ENCODE data around the gene SBK1. TPM values are rescaled to one million over a fixed set of nuclear protein-coding genes. Genes with fewer than 3 reads are reported as not detected.
A peak's percentile ranks its signal among the peaks of the same experiment; 100 is the strongest.
"Not testable (repeated sequence)": the region's sequence is repeated elsewhere in the genome, so short reads cannot be mapped to it uniquely, and the experiment has no call there.

Gene SBK1
- under 1 TPM; 0.28 to 0.58 TPM for total RNA-seq
- long read RNA-seq, result 0 reads

GRCh38 chr16:28291651-28292626, at the start of gene SBK1:
TSS of gene SBK1 (plus strand) at chr16:28292525. CDS start at chr16:28317392, 24,867 bp downstream.
- ATAC-seq (peak; percentile 98), DNase-seq (peak; percentile 68 to 82)
- intact Hi-C loops (cut with DNase I, micrococcal nuclease), result no loop called here

DNA sequence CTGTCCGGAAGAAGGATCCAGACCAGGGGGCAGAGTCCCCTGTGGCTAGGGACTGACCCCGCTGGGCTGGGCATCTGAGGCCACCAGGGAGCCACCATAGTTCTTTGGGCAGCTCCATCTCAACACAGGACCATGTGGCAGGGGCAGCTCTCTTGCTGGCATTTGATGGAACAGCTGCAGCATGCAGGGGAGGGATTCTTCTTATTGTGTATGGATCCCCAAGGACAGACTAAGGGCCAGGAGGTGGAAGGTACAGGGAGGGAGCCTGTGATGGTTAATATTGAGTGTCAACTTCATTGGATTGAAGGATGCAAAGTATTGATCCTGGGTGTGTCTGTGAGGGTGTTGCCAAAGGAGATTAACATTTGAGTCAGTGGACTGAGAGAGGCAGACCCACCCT, 42.8 kb upstream of the SBK1 start:
- DNase-seq; intact Hi-C loops (cut with DNase I, micrococcal nuclease); ATAC-seq: not testable (repeated sequence)

- DNase-seq (no peak), ATAC-seq (no peak)
- intact Hi-C loops (cut with DNase I, micrococcal nuclease), result no loop called here
Measured at GRCh38 chr16:28250999-28251398, 41.3 kb upstream of the SBK1 start.

- intact Hi-C loops (cut with DNase I, micrococcal nuclease), result no loop called here
- ATAC-seq (no peak), DNase-seq (no peak)
Measured at GRCh38 chr16:28254158-28254557, 38.2 kb upstream of the SBK1 start.

DNA sequence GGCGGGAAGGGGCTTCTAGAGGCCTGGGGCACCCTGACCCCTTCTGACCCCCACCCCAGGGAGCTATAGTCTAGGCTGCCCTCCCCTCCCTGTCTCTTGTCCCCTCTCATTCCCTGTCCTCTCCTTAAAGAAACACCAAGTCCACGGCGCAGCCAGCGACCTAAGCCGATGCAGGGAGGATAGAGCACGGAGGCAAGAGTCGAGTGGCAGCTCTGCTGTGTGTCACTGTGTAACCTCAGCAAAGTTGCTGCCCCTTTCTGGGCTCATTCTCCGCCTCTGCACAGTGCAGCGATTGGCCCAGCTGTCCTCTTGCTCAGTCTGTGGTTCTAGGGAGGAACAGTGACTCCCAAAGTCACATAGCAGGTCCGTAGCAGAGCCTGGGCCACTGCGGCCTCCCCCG, 36.5 kb upstream of the SBK1 start:
- DNase-seq (no peak), ATAC-seq (no peak)
- intact Hi-C loops (cut with DNase I, micrococcal nuclease), result no loop called here

DNA sequence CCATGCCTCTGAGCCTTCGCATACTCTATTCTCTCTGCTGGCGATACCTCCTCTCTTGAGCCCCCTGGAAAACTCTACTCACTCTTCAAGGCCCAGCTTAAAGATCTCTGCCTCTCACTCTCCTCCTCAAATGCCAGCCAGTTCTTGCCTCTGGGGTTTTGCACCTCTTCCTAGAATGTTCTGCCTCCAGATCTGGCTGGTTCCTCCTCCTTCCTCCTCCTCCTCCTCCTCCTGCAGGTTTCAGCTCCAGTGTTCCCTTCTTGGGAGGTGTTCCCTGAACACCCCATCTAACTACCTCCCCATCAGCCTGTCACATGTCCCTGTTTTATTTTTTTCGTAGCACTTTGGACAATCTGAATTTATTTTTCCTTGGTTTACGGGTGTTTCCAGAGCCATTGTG, 35.1 kb upstream of the SBK1 start:
- ATAC-seq (no peak), DNase-seq (no peak)
- intact Hi-C loops (cut with DNase I, micrococcal nuclease), result no loop called here

DNA sequence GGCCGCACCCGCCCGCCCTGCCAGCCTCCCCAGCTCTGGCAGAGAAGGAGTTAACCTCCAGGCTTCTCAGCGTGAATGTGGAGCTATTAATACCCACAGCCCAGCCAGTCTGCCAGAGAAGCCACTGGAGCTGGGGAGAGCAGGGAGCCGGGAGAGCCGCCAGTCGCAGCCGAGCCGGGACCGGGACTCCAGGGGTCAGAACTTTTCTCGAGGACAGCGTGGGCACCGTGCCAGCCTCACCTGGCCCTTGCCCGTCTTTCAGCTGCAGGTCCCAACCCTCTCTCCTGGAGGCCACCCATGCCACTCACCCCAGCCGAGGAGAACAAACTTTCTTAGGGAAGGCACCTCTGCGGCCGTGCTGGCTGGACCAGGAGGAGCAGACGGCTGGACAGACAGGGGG, 33.8 kb upstream of the SBK1 start:
- ATAC-seq (no peak), DNase-seq (no peak)
- intact Hi-C loops (cut with DNase I, micrococcal nuclease), result no loop called here

- no peak for DNase-seq
- intact Hi-C loops (cut with DNase I, micrococcal nuclease), result no loop called here
- no peak for ATAC-seq
Measured at GRCh38 chr16:28259091-28259780, 33.1 kb upstream of the SBK1 start.

- ATAC-seq (no peak), DNase-seq (no peak)
- intact Hi-C loops (cut with DNase I, micrococcal nuclease), result no loop called here
Measured at GRCh38 chr16:28259781-28260150, 32.6 kb upstream of the SBK1 start.

- DNase-seq, result no peak
- intact Hi-C loops (cut with DNase I, micrococcal nuclease), result no loop called here
- no peak for ATAC-seq
Measured at GRCh38 chr16:28260193-28260592, 32.1 kb upstream of the SBK1 start.

DNA sequence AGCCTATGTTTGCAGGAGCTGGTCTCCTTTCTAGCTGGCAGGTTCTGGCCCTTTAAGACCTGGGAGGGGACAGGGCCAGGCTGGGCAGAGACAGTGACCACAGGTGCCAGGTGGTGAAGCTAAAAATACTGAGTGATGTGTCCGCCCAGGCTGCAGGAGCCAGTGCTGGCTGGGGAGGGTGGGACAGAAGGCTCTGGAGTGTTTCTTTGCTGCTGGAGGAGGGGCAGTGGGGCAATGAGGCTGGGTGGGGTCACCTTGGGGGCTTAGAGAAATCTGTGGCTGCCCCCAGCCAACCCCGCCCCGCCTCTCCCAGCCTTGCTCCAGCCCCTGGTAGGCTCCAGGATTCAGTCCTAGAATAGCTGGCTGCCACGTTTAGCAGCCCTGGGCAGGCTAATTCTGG, 30.4 kb upstream of the SBK1 start:
- ATAC-seq, result peak; percentile 78
- intact Hi-C loops (cut with DNase I, micrococcal nuclease), result no loop called here

GRCh38 chr16:28263305-28263704, 29.0 kb upstream of the SBK1 start:
- no peak for DNase-seq
- no peak for ATAC-seq
- intact Hi-C loops (cut with DNase I, micrococcal nuclease), result no loop called here

More for the DNA sequence above, 30.4 kb upstream of the SBK1 start:
- DNase-seq, result peak in 1 of 2 donors; percentile 21

- intact Hi-C loops (cut with DNase I, micrococcal nuclease), result no loop called here
- peak; percentile 84 for ATAC-seq
- peak in 1 of 2 donors; percentile 61 for DNase-seq
Measured at GRCh38 chr16:28264656-28265055, 27.7 kb upstream of the SBK1 start.

DNA sequence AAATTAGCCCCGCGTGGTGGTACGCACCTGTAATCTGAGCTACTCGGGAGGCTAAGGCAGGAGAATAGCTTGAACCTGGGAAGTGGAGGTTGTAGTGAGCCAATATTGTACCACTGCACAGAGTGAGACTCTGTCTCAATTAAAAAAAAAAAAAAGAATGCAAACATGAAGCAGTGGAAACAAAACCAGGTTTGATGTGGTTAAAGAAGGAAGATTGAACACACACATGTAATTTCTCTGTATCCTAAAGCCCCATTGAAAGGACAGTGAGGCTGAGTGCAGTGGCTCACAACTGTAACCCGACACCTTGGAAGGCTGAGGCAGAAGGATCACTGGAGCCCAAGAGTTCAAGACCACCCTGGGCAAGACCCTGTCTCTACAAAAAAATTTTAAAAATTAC, 26.5 kb upstream of the SBK1 start:
- ATAC-seq (no peak), DNase-seq (no peak)
- intact Hi-C loops (cut with DNase I, micrococcal nuclease), result no loop called here

DNA sequence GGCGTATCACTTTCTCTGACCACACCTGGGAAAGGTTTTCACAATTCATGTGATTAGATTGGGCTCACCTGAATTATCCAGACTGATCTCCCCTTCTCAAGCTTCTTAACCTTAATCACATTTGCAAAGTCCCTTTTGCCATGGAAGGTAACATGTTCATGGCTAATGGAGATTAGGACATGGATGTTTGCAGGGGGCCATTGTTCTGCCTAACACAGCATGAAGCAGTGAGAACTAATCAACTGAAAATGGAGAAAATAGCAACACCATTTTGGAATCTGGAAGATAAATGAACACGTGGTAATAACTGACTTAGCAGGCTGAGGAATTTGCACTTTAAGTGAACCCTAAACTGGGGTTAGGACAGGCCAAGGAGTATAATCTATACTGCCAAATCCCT, 25.0 kb upstream of the SBK1 start:
- intact Hi-C loops (cut with DNase I, micrococcal nuclease), result no loop called here
- ATAC-seq (no peak), DNase-seq (no peak)

- intact Hi-C loops (cut with DNase I, micrococcal nuclease), result no loop called here
- ATAC-seq (no peak), DNase-seq (no peak)
Measured at GRCh38 chr16:28273511-28273910, 18.8 kb upstream of the SBK1 start.

GRCh38 chr16:28274676-28275075, 17.6 kb upstream of the SBK1 start:
- intact Hi-C loops (cut with DNase I, micrococcal nuclease), result no loop called here
- DNase-seq (no peak), ATAC-seq (no peak)

DNA sequence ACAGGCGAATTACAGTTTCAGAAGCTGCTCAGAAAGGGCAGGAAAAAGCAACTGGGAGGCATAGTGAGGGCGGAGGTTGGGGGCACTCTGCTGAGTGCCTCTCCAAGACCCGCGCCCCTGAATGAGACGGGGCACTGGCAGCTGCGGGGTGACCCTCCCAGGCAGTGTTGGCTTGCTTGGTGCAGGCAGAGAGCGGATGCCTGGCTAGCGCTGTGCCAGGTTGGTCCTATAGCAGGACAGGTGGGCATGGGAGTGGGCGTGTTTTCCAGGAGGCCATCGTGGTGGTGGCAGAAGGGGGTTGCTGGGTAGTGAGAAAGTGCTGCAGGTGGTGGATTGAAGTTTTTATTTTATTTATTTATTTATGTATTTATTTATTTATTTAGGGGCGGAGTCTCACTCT, 16.0 kb upstream of the SBK1 start:
- no peak for DNase-seq
- no peak for ATAC-seq
- intact Hi-C loops (cut with DNase I, micrococcal nuclease), result no loop called here

- intact Hi-C loops (cut with DNase I, micrococcal nuclease), result no loop called here
- ATAC-seq, result peak; percentile 94
- peak; percentile 65 to 90 for DNase-seq
Measured at GRCh38 chr16:28277537-28278388, 14.6 kb upstream of the SBK1 start.
